Stimulated activated CD8-positive, alpha-beta memory T cell treated with anti-CD3 and anti-CD28 coated beads, Interleukin-12 subunit alpha, Interleukin-12 subunit beta, amount 100 ng/mL, for 4 hours (primary cell): ENCODE measurements around the gene EPAS1.

ENCODE experiments used
- DNase-seq: peaks from one replicate; pipeline ENCODE4 v3.0.0-alpha.2; 2020; ENCODE audit warnings: low read depth

EPAS1 gene

DNA sequence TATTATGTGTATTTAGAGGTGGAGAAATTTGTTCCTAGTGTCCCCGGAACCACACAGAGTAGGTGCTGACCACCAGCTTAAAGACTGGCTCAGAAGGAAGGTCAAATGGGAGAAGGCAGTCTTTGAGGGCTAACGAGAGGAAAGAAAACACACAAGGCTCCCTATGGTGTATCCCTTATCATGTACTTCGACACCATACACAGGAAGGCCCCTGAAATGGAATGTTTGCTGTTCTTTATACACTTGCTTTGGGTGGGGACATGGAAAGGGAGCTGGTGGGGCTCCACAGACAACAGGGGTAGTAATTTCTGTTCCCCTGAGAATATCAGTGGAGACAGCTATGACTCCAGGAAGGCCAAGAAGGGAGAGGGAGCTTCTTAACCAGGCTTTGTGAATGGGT is 6.0 kb downstream of the EPAS1 start:
- no peak for DNase-seq

DNA sequence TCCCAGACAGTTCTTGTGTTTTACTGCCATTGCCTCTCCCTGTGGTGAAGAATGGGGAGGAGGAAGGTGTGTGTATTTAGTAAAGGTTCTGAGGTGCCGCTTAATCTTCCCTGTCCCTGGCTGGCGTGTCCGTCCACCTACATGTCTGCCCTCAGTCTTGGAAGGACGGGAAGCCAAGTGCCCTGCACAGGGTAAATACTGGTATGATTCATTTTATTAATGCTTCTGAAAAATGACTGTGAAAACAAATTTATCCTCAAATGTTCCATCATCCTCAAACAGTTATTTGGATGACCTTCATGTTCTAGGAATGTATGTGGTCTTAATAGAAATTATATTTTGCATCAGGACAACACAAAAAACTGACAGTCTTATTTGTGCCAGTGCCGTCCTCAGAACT is 6.6 kb downstream of the EPAS1 start:
- no peak for DNase-seq

DNA sequence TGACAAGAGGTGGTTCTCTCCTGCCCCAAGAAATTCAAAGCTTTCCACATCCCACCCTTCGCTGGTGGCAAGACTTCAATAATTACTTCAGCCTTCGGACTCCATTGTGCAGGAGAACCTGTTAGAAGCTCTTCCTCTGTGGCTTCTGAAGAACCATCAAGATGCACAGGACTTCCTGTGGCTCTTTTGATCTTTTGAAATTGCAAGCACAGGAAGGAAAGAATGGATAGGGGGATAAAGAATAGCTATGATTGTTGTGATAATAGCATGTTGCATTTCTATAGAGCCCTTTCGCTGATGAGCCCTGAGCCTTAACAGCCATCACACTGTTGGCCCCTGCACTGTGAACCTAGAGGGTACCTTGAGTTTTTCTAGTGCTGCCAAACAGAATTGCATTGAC is 7.4 kb downstream of the EPAS1 start:
- DNase-seq, result no peak

DNA sequence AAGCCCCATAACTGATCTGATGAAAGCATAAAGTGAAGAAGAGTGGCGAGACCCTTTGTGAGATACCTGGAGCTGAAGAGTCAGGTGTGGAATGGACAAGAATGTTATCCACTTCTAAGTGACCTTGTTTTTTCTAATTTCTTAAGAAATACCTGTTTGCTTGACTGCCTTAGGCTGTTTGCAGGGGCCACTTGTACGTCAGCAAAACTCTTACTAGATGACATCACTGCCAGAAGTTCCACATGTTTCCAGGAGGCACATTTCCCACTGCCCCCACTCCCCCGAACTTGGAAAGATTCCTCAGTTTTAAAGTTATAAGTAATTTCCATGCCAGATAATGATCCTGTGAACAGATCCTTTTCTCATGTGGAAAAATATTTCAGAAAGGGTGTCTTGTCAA is 8.0 kb downstream of the EPAS1 start:
- no peak for DNase-seq

DNA sequence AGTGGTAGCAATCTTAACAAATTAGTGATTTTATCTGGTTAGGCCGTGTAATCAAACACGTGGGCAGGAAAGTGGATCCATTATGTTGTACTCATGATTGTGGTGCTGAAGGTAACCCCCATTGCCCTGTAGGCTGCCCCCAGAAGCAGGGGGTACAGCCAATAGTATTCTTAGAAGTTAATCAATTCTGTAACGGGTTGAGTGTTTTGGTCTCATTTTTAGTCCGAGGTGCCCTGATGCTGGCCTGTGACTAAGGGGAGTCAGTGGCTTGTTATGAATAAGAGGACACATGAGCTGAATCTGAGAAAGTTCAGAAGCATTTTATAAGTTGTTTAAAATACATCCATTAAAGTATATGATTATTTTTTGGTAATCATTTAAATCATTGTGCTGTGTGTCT is 8.6 kb downstream of the EPAS1 start:
- DNase-seq, result no peak

DNA sequence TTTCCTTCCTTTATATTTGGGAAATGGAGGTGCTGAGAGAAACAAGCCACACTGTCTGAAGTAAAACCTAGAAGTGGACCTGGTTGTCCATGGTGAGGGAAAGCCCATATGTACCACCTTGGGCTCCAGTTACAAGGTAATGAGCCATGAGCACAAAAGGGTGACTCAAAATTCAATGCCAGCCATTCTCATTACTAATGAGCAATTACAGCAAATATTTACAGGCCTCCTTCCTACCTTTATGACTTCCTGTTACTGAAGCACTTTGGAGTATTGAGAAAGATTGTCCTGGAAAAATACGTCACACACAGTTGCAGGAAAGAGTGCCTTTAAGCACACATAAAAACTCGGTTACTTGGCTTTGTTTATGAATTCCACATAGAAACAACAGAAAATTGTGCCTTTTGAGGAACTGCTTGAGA is 9.1 kb downstream of the EPAS1 start:
- DNase-seq, result no peak

DNA sequence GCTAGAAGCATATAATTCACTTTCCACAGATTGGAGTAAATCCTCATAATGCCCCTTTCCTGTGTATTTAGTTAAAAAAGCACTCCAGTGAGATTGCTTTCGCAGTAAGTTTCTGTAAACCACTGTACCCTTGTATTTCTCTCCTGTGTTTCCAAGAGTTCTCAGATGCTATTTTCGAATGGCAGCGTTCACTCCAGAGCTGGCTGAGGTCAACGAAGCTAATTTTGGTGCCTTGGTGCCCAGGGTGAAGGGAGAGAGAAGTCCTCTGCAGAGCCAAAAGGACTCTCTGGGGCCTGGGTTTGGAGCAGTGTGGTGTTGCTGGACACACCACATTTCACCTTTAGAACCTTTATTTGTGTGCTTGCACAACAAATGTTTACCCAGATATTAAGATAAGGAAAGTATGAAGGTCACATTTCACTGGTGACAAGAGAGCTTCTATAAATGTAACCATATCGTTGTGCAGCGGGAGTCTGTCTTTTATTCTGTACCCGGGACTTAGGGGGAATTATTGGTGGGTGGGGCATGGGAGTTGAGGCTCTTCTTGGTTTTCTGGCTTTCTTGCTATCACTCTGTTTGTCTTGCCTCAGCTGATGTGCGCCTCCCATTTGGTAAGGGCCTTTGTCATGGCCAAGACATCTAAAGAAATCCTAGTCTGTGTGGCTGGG is 9.9 kb downstream of the EPAS1 start:
- no peak for DNase-seq

DNA sequence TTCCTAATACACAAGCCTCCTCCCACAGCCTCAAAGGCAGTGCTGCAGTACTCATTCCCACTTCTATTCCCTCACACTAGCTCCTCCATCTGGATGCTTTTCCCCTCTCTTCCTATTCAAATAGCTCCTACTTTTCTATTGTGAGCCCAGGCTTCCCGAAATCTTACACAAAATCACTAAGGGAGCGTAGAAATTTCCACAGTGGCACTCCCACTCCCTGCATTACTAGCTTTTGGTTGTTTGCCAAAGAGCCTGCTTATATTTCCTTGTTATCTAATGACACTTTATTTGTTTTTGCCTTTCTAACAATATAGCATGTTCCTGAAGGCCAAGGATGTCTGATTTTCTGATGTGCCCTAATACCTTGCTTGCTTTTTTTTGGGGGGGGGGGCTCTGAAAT is 10.9 kb downstream of the EPAS1 start:
- DNase-seq, result no peak

DNA sequence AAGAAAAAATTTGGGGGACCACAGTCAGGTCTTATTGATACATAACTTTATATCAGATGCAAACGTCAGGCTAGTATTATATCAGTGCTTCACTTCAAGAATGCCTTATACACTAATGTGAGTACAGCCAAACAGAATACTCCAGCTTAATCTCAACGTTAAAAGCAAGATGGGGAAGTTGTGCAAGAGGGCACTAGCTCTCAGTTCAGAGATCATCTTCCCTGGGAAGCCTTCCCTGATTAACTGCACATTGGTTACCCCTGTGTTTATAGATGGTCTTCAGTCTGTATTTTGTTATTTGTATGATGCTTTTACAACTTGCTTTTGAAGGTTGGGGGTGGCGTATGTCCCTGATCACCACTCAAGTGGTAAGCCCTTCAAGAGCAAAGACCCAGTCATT is 11.4 kb downstream of the EPAS1 start:
- DNase-seq, result no peak

DNA sequence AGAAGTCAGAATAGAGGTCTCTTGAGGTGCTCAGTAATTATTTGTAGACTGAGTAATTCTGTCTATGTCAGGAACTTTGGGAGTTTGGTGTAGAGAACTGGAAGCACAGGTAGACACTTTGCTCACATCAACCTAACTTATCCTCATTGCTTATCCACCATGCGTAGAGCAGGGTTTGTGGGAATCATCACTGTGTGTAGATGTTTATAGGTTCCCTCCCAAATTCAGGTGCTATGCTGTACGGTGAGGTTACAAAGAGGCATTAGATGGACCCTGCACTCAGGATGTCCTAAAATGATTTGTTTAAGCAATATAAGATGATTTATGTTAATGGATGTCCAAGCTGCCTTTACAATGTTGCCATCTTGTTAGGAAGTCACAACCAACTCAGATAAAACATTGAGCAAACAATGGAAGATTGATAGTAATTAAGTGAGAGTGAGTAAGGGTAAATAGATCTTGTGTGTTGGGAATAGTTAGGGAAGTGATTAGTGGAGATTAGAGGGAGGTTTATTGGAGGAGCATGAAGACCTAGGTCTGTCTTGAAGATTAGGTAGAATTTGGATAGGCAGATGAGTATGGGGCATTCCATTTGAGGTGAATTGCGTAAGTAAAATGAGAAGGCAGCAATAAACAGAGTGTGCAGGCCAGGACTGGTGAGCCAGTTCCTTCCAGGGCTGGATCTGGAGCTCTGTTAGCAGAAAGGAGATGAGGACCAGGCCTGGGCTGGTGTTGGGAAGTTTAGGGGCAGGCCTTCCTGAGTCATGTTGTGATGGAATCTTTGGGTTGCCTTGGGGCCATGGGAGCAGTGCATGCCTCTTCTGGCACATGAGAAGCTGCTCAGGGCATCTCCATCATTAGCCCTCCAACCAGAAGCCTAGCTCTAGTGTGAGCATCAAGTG is 12.1 kb downstream of the EPAS1 start:
- no peak for DNase-seq

DNA sequence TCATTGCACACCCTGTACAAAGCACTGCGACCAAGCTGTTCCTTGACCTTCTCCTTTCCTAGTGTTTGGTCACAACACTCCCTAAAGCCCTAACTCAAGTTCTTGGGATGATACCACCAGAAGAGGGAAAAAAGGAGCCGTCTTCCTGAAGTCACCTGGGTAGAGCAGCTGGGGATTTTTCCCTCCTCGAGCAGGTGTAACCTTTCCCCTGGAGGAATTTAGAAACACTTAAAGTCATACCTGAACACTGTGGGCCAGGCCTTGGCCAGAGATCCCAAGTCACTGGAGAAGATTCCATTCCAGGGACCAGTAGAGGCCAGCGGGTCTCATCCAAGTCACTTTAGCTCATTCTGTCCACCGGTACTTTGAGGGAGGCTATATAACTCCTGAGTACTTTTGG is 13.2 kb downstream of the EPAS1 start:
- no peak for DNase-seq

DNA sequence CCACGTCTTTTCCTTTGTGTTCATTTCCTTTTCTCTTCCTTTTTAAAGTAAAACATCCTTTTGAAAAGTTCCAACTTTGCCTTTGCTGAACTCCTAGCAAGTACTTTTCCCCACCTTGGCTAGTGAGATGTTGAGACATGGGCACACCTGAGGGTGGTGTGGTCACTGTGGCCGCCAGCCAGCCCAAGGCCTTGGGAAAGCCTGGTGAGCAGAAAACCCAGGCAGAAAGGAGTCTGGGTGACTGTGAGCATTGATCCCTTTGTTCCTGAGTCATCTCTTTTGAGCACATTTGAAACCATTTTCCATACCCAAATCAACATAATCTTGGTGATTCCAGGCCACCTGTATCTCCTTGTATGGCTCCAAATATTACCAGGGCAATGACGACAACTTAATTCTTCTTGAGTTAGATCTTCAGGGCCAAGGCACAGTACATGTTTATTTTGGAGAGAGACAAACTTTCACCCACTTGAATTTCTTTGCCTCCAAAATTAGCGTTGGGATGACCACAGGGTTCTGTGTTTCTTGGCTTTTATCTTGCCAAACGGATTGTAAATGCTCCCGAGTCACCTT is 14.5 kb downstream of the EPAS1 start:
- DNase-seq, result no peak

DNA sequence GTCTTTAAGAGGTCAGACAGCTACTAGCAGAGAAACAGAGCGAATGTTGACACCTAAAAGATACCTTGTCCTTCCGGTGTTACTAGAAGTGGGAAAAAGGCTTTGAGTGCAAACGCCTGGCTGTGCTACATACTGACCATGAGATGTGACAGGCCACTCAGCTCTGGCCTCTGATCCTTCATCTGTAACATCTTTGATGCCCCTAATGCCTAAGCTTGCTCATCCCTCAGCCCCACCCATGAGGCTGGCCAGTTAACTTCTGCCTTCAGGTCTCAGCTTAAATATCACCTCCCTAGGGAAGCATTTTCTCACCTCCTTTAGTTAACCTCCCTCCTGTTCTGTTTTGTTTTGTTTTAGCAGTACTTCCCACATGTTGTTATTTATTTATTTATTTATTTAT is 15.9 kb downstream of the EPAS1 start:
- no peak for DNase-seq

DNA sequence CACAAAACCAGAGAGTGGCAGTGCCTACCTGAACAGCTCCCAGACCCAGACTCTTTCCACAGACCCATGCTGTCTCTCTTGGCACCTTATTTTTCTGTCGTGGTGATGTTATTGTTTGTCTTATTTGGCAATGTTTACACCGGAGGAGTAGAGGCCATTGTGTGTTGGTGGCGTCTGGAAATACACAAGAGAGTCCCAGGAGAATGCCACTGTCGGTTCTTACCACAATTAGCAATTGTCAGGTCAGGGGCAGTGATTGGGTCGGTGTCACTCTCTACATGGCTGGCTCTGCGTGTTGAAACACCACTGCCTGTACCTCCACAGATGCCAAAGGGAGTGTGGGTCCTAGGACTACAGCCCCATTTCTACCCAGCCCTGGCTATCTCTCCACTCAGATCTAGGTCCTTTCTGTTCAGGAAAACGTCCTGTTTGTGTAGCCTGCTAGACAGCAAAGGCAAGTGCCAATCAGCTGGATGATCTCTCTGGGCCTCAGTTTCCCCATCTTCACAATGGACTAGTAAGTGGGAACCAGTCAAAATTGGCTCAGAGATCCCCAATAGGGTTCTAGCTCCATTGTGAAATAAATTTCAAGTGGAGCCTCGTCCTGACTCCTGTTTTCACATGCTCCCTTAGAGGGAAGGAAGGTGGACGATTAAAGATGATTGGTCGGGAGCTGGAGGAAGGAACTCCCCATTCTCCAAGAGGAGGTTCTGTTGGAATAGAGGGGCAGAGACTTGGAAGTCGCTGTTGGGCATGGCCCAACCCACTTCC is 17.0 kb downstream of the EPAS1 start:
- DNase-seq, result no peak

DNA sequence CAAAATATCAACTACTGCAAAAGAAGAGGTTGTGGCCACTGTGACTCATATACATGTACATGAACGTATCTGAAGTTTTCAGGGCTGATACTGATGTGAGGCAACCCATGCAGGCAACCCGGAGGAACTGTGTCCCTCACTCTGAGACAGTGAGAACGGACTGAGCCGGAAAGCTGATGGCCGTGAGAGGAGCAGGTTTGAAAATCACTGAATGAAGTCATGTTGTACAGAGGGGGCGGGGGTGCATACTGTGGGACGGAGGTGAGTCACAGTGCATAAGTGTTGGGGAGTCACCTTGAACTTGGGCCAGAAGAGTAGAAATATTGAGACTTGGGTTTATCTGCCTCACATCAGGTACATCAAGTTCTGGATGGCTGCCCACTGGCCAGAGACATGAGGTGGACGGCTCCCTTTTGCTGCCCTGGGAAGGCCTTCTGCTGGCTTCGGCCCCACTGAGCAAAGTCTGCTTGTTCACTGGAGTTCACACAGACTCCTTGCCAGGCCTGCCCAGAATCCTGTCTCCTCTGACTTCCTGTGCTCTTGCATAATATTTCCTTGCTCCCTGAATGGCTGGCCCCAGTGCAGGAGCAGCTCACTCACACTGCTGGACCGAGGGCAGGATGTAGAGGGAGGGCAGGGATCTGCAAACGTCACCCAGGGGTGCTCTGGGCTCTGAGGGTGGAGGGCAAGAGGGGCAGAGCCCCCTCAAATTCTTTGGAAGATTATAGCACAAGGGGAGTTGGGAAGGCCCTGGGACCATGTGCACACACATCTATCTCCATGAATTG is 18.1 kb downstream of the EPAS1 start:
- no peak for DNase-seq

DNA sequence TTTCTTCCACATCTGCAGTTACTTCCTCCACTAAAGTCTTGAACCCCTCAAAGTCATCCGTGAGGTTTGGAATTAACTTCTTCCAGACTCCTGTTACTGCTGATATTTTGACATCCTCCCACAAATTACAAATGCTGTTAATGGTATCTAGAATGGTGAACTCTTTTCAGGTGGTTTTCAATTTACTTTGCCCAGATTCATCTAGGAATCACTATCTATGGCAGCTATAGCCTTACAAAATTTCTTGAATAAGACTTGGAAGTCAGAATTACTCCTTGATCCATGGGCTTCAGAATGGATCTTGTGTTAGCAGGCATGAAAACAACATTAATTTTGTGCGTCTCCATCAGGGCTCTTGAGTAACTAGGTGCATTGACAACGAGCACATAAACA is 19.9 kb downstream of the EPAS1 start:
- DNase-seq, result no peak

DNA sequence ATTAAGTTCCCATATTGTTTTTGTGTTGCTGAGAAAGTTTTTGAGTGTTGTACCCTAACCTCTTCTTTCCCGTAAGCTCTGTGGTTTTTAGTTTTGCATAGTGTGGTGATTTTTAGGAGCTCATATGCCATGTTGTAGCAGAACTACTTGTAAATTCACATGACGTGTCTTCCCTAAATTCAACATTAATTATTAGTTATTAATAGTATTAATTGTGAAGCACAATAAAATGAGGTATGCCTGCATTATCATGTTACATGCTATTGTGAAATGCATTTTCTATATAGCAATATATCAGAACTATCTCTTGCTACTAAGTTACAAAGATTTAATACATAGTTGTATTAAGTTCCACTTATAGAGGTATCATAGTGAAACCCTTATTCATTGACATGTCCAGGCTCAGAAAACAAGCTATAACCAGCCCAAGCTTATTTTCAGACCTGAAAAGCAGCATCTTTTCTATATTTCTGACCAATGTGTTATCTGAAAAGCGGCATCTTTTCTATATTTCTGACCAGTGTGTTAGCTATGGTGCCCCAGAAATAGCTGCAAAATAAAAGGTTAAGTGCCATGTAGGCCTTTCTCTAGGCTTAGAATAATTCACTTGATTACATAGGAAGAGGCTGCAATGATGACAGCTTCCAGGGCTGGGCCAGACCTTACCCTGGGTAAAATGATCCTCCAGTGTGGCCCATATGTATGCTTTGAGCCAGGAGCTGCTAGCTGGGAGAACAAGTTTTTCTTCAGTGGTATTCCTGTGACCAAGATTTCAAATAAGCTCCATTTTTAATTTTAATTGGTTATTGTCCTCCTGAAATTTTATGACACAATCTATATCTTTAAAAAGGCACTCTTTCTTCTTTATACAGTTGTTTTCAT is 21.6 kb downstream of the EPAS1 start:
- no peak for DNase-seq

DNA sequence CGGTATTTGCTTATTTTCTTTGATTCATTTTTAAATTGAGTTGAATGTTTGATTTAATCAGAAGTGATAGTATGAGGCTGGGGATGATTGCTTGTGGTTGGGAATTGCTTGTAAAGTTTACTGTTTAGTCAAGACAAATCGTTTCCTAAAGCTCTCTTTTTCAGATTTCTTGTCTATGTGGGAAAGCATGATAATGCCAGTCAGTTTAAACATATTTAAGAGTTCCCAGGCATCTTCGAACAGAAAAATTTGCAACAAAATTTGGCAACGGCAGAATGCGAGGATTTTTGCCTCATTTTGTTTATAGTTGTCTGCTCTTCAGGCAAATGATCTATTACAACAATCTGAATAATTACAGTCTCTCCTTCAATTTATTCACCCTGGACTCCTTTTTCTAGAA is 22.5 kb downstream of the EPAS1 start:
- no peak for DNase-seq

DNA sequence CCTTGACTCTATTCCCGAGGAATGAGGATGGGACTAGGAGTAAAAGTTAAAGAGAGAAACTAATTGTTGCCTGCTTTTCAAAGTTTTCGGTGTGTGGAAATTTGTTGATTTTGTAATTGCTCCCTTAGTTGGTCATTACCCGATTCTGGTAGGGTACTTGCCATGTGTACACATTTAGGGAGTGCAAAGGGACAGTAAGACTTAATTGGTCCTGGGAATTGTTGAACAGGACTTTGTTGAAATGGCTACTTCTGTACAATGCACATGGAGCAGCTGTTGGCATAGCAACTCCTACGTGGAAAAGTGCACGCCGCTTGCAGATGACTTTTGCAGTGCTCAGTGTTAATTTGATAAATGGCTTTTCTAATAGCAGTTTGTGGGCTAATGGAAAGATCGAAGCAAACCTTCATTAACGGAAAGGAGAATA is 22.9 kb downstream of the EPAS1 start:
- no peak for DNase-seq

DNA sequence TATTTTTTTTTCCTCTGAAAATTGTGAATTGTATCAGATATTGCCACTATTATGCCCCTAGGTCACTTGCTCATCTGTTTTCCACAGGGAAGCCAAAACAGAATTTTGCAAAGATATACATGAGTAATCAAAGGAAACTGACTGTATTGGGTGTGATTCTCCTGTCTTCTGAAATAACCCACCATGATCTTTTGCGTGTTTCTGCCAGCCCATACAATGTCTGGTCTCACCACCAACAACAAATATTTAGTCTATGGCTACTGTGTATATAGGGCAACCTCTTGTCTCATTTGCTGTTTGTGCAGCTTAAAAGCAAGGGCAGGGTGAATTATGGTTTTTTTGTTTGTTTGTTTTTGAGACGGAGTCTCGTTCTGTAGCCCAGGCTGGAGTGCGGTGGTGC is 26.5 kb downstream of the EPAS1 start:
- DNase-seq, result no peak
